ENCODE data around the gene RNF144B. TPM values are rescaled to one million over a fixed set of nuclear protein-coding genes. Genes with fewer than 3 reads are reported as not detected.

The RNF144B gene
- total RNA-seq, 2 experiments from 2014 or later: 2.3 to 3.6 TPM

DNA sequence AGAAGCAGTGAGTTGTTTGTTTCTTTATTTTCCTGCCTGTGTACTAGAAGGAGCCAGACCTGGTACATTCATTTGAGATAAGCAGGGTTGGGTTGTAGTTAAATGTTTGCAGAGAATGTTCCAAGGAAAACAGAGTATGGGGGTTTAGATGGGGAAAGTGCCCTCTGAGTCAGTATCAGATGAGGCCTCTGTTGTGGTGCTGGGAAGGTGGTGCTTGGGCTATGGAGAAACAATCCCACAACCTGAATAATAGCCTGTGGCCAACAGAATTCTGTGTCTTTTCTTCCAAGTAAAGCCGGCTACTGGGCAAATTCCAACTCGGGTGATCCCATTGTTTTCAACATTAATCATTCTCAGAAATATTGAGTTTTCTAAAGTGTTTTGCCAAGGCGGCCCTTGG is 109.3 kb downstream of the RNF144B start:
- ATAC-seq (ENCODE audit: low read depth) (no peak), DNase-seq (no peak)
- no peak overlapping the region for H3K4me3 Mint-ChIP-seq
- no peaks in the 10 kb centered on the region for H3K9me3 Mint-ChIP-seq
- no peak overlapping the region for H3K27ac Mint-ChIP-seq
- no peaks in the 10 kb centered on the region for H3K36me3 Mint-ChIP-seq
- POLR2A ChIA-PET: no interaction called here
- peaks cover 1% of the 10 kb centered on the region for H3K4me1 Mint-ChIP-seq
- peaks cover 18% of the 10 kb centered on the region for H3K27me3 Mint-ChIP-seq

DNA sequence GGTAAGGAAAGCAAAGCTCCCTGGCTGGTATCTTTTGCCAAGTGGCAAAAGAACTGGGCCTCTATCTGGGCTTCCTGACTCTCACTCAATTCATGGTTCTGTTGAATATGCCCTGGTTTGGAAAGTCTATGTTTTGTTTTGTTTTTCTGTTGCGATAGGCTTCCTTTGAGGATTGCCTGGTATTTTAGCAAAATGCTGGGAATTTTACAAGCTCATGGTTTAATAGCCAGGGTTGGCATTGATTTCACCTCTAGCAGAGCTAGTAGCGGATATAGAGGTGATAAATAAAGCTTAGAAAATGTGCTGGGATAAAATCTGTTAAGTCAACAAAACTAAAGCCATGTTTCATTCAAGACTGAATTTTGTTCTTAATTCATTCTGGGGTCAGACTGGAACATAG is 109.9 kb downstream of the RNF144B start:
- H3K4me3 Mint-ChIP-seq: no peak overlapping the region
- ATAC-seq (ENCODE audit: low read depth) (no peak), DNase-seq (no peak)
- H3K9me3 Mint-ChIP-seq: no peaks in the 10 kb centered on the region
- H3K27me3 Mint-ChIP-seq: peaks cover 18% of the 10 kb centered on the region
- H3K36me3 Mint-ChIP-seq: no peaks in the 10 kb centered on the region
- H3K4me1 Mint-ChIP-seq: peaks cover 4% of the 10 kb centered on the region
- H3K27ac Mint-ChIP-seq: no peak overlapping the region
- POLR2A ChIA-PET: no interaction called here

DNA sequence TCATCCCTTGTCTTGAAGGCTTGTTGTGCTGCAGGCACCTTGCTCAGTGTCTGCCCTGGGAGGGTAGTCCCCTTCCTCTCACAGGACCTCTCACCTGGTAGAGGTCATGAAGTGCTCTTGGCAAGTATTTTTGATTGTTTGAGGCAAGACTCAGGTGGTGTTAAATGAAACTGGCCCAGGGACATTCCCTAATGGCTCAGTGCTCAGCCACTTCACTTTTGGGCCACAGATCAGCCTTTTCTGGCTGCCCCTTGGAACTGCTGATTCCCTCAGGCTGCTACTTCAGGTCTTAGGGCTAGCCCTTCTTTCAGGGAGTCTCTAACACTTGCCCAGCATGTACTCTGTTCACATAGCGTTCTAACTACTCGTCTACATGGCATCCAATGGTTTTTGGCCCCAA is 111.3 kb downstream of the RNF144B start:
- POLR2A ChIA-PET: no interaction called here
- H3K36me3 Mint-ChIP-seq: no peaks in the 10 kb centered on the region

DNA sequence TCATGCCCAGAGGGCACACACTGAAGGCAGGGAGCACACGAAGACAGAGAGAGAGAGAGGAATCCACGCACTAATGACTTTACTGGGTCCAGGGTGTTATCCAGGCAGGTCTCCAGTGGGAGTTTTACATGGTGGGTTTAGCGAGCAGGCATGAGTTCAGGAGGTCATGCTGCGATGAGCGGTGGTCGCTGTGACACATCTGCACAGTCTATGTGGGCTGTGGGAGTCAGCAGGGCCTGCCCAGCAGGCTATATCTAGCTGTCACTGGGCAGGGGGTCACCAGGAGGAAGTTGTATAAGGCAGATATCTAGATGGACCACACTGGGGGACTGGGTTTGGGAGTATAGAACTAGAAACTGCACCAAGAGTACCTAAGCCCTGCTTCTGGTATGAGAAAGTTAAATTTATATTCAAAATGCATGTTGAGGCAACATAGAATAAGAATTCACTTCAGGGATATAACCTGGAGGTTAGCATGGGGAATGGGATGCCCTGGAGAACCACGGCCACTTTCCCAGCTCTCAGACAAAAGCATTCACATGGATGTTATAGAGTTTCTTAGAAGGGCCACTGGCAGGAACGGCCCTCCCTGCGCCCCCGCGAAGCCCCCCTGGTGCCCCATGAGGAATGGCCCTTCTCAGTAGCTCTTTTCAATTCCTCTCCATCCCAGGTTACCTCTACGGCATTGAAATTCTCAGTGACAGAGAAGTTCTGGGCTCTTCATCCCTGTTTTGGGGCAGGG is 113.9 kb downstream of the RNF144B start:
- Mint-ChIP-seq H3K36me3 (no peaks in the 10 kb centered on the region), H3K27ac (no peak overlapping the region), H3K4me1 (peaks cover 4% of the 10 kb centered on the region), H3K9me3 (no peaks in the 10 kb centered on the region), H3K27me3 (peaks cover 9% of the 10 kb centered on the region), H3K4me3 (no peak overlapping the region)
- ATAC-seq (ENCODE audit: low read depth): no peak
- POLR2A ChIA-PET: interaction anchor here (0.5 kb wide), 1 partner anchor 202 kb away, joined by 3 read pairs; no protein-coding TSS in a partner anchor
- DNase-seq: no peak

More for the DNA sequence above, 111.3 kb downstream of the RNF144B start:
- DNase-seq (no peak), ATAC-seq (ENCODE audit: low read depth) (no peak)
- Mint-ChIP-seq H3K27ac (no peak overlapping the region), H3K4me1 (peaks cover 4% of the 10 kb centered on the region), H3K9me3 (no peaks in the 10 kb centered on the region), H3K4me3 (no peak overlapping the region), H3K27me3 (peaks cover 18% of the 10 kb centered on the region)

DNA sequence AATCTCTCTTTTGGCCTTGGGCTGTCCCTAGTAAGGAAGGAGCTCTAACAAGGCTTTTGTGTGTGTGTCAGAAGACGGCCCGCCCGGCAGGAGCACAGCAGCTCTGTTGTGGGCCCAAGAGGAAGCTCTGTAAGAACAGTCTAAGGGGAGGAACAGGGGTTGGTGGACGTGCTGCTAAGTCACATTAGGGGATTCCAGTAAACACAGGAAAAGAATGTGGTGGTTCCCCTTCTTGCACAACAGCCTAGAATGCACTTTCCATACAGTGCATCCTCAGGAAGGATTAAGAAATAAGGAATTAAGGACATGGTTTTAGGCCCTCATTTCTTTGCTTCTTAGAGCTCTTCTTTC is 114.5 kb downstream of the RNF144B start:
- H3K27ac Mint-ChIP-seq: peak overlapping the region; percentile 13
- ATAC-seq (ENCODE audit: low read depth): no peak
- POLR2A ChIA-PET: interaction anchor here (0.5 kb wide), 1 partner anchor 203 kb away, joined by 3 read pairs; no protein-coding TSS in a partner anchor
- H3K27me3 Mint-ChIP-seq: peaks cover 9% of the 10 kb centered on the region
- no peaks in the 10 kb centered on the region for H3K9me3 Mint-ChIP-seq
- no peak overlapping the region for H3K4me3 Mint-ChIP-seq
- DNase-seq: no peak
- H3K4me1 Mint-ChIP-seq: peaks cover 4% of the 10 kb centered on the region
- no peaks in the 10 kb centered on the region for H3K36me3 Mint-ChIP-seq

DNA sequence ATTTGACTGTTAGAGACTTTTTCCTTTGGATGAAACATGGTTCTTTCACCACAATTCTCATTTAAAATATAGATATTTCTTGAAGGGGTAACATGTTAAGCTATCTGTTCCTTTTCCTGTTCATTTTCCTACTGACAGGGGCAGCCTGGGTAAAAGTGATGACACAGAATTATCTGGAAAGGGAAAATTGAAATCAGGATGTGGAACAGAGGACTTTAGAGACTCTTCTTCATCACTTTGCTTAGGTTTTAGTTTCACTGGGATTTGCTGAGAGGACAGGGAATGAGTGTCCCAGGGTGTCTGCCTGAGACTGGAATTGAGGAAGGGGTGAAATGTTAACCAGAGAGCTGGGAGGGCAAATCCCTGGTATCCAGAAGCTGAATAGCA is 116.0 kb downstream of the RNF144B start:
- no peaks in the 10 kb centered on the region for H3K36me3 Mint-ChIP-seq
- no peaks in the 10 kb centered on the region for H3K9me3 Mint-ChIP-seq
- POLR2A ChIA-PET: no interaction called here
- H3K27me3 Mint-ChIP-seq: peaks cover 3% of the 10 kb centered on the region
- no peak overlapping the region for H3K4me3 Mint-ChIP-seq
- no peak for ATAC-seq (ENCODE audit: low read depth)
- no peak overlapping the region for H3K27ac Mint-ChIP-seq
- no peak for DNase-seq
- peaks cover 4% of the 10 kb centered on the region for H3K4me1 Mint-ChIP-seq

DNA sequence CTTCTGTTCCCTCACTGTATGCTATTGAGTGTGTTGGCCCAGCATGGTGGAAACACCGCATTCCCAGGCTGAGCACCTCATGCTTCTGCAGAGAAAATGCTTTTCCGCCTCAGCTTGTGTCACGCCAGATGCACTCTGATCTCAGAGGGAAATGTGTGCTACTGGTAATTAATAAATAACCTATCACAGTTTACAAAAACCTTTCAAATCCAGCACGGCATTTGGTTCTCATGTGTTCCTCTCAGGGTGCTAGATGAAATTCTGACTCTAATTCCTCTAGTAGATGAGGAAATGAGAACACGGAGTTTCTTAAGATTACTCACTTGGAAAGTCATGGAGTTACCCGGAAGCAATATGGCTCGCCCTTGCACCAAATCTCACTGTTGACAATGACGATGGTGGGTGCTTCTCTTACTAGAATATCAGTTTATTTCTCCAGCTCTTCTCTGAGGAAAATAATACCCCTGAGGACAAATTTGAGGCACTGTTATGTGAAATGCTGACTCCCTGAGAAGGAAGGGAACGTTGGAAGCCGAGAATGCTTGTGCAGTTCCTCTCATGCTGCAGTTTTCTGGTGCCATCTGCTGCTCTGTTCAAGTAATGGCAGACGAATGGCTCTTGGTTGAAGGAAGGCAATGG is 116.6 kb downstream of the RNF144B start:
- no peaks in the 10 kb centered on the region for H3K9me3 Mint-ChIP-seq
- H3K36me3 Mint-ChIP-seq: no peaks in the 10 kb centered on the region
- H3K4me3 Mint-ChIP-seq: no peak overlapping the region
- POLR2A ChIA-PET: no interaction called here
- H3K4me1 Mint-ChIP-seq: peaks cover 4% of the 10 kb centered on the region
- DNase-seq: no peak
- H3K27ac Mint-ChIP-seq: no peak overlapping the region
- peaks cover 3% of the 10 kb centered on the region for H3K27me3 Mint-ChIP-seq
- ATAC-seq (ENCODE audit: low read depth): no peak

DNA sequence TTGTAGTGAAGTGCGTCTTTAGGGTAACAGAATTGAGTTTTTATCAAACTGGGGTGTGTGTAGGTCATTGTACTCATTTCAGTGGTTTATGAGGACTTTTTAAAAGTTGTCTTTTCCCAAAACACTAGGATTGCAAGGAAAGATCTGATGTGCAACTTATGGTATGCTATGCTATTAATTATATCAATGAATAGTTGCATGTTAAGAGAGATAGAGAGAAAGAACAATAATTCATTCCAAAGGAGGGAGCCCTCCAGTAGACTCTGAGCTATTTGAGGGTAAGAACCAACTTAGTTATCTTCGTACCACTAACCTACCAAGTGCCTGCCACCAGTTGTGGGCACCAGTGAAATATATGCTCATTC is 117.1 kb downstream of the RNF144B start:
- Mint-ChIP-seq H3K4me3 (no peak overlapping the region), H3K27ac (no peak overlapping the region), H3K9me3 (no peaks in the 10 kb centered on the region), H3K36me3 (no peaks in the 10 kb centered on the region), H3K4me1 (peaks cover 4% of the 10 kb centered on the region), H3K27me3 (peaks cover 2% of the 10 kb centered on the region)
- POLR2A ChIA-PET: no interaction called here
- ATAC-seq (ENCODE audit: low read depth) (no peak), DNase-seq (no peak)

DNA sequence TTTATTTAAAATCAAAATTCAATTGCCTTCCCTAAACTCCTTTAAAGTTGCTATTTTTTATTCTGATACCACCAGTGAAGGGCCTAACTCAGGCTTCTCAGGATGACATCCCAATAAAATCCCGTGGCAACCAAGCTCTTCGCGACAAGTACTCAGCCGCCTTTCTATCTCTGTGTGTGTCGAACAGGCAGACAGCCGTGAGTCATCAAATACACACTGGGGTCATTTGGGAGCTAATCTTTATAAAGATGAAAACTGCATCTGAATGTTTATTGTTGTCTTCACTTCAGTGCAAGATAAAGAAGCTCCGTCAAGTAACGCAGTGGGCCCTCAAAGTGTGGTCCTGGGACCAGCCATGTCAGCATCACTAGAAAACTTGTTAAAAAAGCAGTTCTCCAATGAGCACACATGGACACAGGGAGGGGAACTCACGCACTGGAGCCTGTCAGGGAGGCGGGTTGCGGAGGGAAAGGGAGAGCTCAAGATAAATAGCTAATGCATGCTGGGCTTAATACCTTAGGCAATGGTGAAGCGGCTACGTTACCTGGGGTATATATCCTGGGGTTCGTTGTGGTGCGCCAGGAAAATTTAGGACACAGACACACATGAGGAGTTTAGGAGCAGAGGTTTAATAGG is 119.3 kb downstream of the RNF144B start:
- DNase-seq (no peak), ATAC-seq (ENCODE audit: low read depth) (no peak)
- Mint-ChIP-seq H3K9me3 (no peaks in the 10 kb centered on the region), H3K4me1 (peaks cover 6% of the 10 kb centered on the region), H3K27me3 (no peaks in the 10 kb centered on the region), H3K27ac (no peak overlapping the region), H3K36me3 (no peaks in the 10 kb centered on the region), H3K4me3 (no peak overlapping the region)
- POLR2A ChIA-PET: no interaction called here

DNA sequence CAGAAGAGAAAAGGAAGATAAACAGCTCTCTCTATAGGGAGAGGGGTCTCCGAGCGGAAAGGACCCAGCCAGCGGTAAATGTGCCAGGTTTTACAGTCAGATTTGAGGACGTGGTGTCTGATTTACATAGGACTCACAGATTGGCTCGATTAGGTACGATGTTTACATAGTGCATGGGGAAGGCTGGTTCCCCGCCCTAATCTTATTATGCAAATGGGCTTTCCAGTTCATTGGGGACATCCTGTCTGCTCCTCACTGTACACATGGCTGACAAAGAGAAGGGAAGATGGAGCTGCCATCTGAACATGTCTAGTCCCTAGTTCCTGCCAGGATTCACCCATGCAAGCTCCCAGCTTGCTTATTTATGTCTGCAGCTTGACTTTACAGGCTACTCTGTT is 119.9 kb downstream of the RNF144B start:
- H3K27ac Mint-ChIP-seq: no peak overlapping the region
- H3K9me3 Mint-ChIP-seq: no peaks in the 10 kb centered on the region
- H3K4me1 Mint-ChIP-seq: peaks cover 4% of the 10 kb centered on the region
- DNase-seq (no peak), ATAC-seq (ENCODE audit: low read depth) (no peak)
- H3K36me3 Mint-ChIP-seq: no peaks in the 10 kb centered on the region
- no peaks in the 10 kb centered on the region for H3K27me3 Mint-ChIP-seq
- H3K4me3 Mint-ChIP-seq: no peak overlapping the region
- POLR2A ChIA-PET: no interaction called here

DNA sequence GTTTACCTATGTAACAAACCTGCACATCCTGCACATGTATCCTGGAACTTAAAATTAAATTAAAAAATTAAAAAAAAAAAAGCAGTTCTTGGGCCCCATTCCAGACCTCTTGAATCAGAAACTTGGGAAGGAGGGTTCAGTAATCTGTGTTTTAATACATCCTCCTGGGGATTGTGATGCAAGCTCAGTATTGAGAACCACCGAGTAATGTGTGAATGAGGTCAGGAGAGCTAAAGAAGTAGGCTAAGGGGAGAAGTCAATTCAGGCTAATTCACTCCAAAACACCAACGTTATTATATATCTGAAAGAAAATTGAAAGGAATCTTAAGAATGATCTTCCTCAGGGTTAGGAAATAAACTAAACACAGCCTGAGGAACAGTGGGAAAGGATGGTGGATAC is 120.4 kb downstream of the RNF144B start:
- ATAC-seq (ENCODE audit: low read depth) (no peak), DNase-seq (no peak)
- no peak overlapping the region for H3K4me3 Mint-ChIP-seq
- H3K36me3 Mint-ChIP-seq: no peaks in the 10 kb centered on the region
- no peaks in the 10 kb centered on the region for H3K9me3 Mint-ChIP-seq
- H3K27ac Mint-ChIP-seq: no peak overlapping the region
- H3K27me3 Mint-ChIP-seq: no peaks in the 10 kb centered on the region
- POLR2A ChIA-PET: no interaction called here
- peaks cover 4% of the 10 kb centered on the region for H3K4me1 Mint-ChIP-seq

DNA sequence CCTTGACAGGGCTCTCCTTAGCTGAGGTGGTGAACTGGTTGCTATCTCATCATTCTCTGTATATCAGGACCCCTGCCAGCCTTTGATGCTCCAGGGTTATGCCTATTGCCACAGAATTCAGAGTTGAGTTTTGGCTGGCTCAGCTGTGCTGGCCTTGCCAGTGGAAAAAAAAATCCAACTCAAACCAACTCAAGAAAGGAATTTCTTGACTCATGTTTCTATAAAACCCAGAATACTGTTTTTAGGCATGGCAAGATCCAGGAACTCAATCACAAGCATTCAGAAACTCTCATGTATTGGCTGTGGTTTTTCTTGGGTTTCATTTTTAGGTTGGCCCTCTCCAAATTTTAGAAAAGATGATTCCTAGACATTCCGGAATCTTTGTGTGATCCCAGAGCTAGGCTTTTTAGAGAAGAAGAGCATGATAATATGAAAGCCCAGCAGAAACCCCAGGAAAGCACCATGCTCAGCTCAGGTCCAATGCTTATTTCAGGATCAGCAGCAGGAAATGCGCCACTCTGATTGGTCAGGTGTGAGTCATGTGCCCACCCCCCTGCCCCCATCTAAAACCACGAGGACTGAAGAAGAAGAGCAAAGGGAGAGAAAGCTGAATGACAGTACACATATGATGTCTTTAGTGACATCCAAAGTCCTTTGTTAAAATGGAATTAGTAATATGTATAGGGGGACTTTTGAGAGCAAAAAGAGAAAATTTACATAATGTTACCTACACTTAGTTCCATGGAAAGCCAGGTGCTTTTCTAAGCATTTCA is 122.9 kb downstream of the RNF144B start:
- Mint-ChIP-seq H3K27ac (no peak overlapping the region), H3K4me3 (no peak overlapping the region), H3K4me1 (peaks cover 7% of the 10 kb centered on the region), H3K9me3 (no peaks in the 10 kb centered on the region), H3K36me3 (no peaks in the 10 kb centered on the region), H3K27me3 (peaks cover 2% of the 10 kb centered on the region)
- DNase-seq: no peak
- POLR2A ChIA-PET: no interaction called here
- no peak for ATAC-seq (ENCODE audit: low read depth)

DNA sequence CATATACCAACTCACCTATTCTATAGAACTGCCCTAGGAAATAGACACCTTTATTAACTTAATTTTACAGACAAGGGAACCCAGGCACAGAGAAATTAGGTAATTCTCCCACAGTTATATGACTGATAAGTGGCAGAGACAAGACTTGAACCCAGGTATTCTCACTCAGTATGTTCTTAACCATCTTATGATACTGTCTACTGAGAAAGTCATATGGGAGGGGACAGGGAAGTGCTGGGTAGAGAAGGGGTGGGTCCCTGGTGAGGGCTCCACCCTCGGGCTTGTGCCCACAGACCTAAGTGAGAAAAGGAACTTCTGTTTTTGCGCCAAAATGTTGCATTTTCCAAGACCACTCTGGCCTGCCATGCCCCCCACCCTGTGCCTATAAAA is 123.5 kb downstream of the RNF144B start:
- no peak for ATAC-seq (ENCODE audit: low read depth)

More for the DNA sequence above, 123.5 kb downstream of the RNF144B start:
- H3K9me3 Mint-ChIP-seq: no peaks in the 10 kb centered on the region
- H3K36me3 Mint-ChIP-seq: no peaks in the 10 kb centered on the region
- H3K27ac Mint-ChIP-seq: no peak overlapping the region
- no peak overlapping the region for H3K4me3 Mint-ChIP-seq
- no peak for DNase-seq
- POLR2A ChIA-PET: no interaction called here
- H3K27me3 Mint-ChIP-seq: peaks cover 2% of the 10 kb centered on the region
- H3K4me1 Mint-ChIP-seq: peaks cover 7% of the 10 kb centered on the region
